HEK293 (cell line): Measurements from ENCODE around the gene SLC26A4.

Experiments
- TCF7L2 ChIP-seq: IDR thresholded peaks from 2 replicates; pipeline ENCODE4 v1.6.1; 2011; ENCODE audit warnings: low read depth, mild to moderate bottlenecking, inconsistent platforms, low read length, moderate library complexity, borderline replicate concordance
- ZBTB21 ChIP-seq: fragments of 450-650 bp; formaldehyde crosslinking; IDR thresholded peaks from 2 replicates; pipeline ENCODE4 v1.5.1; 2017; ENCODE audit warnings: missing biosample characterization, missing genetic modification characterization
- ZBTB26 ChIP-seq: fragments of 450-650 bp; formaldehyde crosslinking; optimal IDR thresholded peaks from 2 replicates; pipeline ENCODE3; 2016; ENCODE audit warnings: missing biosample characterization, mild to moderate bottlenecking, missing genetic modification characterization
- ZNF114 ChIP-seq: fragments of 450-650 bp; formaldehyde crosslinking; IDR thresholded peaks from 2 replicates; pipeline ENCODE4 v1.5.0; 2017; ENCODE audit warnings: missing biosample characterization, missing genetic modification characterization
- ZNF274 ChIP-seq, 2 experiments: fragments of 200-500 bp in 1 of 2; fragments of 450-650 bp in 1 of 2; sonication (Bioruptor generic) in 1 of 2; formaldehyde crosslinking in 1 of 2; IDR thresholded peaks; 2 replicates each; pipeline versions ENCODE4 v1.5.1 to v1.6.1; 2014 to 2016; ENCODE audit warnings: borderline replicate concordance in 1 of 2, inconsistent platforms in 1 of 2, low read length in 1 of 2, missing biosample characterization in 1 of 2, missing genetic modification characterization in 1 of 2
- ZNF366 ChIP-seq: fragments of 450-650 bp; formaldehyde crosslinking; conservative IDR thresholded peaks from 2 replicates; pipeline ENCODE4 v1.5.1; 2016; ENCODE audit warnings: missing biosample characterization, missing genetic modification characterization
- ZNF776 ChIP-seq: fragments of 450-650 bp; formaldehyde crosslinking; IDR thresholded peaks from 2 replicates; pipeline ENCODE4 v1.5.0; 2017; ENCODE audit warnings: missing biosample characterization, missing genetic modification characterization, borderline replicate concordance
- TF ChIP-seq, protein P1 (sequence below): fragments of 450-650 bp; formaldehyde crosslinking; IDR thresholded peaks from 2 replicates; pipeline ENCODE4 v1.5.1; 2016; ENCODE audit warnings: missing biosample characterization, missing genetic modification characterization
- TF ChIP-seq, protein P2 (sequence below): fragments of 450-650 bp; formaldehyde crosslinking; IDR thresholded peaks from 2 replicates; pipeline ENCODE4 v1.5.1; 2017; ENCODE audit warnings: missing biosample characterization, missing genetic modification characterization
- TF ChIP-seq, protein P3 (sequence below): fragments of 450-650 bp; formaldehyde crosslinking; IDR thresholded peaks from 2 replicates; pipeline ENCODE4 v1.5.1; 2016; ENCODE audit warnings: missing biosample characterization, missing genetic modification characterization

DNA sequence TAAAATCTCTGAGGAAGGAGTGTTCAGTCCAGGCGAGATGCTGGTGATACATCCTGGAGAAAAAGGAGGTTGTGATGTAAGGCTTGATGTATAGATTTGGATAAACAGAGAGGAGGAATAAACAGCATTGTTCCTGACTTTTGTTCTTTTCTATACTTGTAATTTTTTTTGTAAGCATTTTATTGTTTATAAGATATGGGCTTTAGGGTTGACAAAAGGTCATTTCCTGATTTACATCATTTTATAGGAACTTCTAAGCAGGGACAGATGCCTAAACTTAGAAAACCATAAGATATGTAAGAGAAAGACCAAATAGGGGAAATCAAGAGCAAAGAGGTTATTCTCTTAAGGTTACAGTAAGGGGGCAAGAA lies 16.7 kb upstream of the SLC26A4 start:
- TF ChIP-seq, protein P1, sequence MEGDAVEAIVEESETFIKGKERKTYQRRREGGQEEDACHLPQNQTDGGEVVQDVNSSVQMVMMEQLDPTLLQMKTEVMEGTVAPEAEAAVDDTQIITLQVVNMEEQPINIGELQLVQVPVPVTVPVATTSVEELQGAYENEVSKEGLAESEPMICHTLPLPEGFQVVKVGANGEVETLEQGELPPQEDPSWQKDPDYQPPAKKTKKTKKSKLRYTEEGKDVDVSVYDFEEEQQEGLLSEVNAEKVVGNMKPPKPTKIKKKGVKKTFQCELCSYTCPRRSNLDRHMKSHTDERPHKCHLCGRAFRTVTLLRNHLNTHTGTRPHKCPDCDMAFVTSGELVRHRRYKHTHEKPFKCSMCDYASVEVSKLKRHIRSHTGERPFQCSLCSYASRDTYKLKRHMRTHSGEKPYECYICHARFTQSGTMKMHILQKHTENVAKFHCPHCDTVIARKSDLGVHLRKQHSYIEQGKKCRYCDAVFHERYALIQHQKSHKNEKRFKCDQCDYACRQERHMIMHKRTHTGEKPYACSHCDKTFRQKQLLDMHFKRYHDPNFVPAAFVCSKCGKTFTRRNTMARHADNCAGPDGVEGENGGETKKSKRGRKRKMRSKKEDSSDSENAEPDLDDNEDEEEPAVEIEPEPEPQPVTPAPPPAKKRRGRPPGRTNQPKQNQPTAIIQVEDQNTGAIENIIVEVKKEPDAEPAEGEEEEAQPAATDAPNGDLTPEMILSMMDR: no peak
- TF ChIP-seq ZNF776 (tag by site-specific recombination) (no peak), ZNF366 (no peak), ZBTB21 (tag by site-specific recombination) (no peak), TCF7L2 (no peak), ZNF114 (tag by site-specific recombination) (no peak), ZNF274 (IDR thresholded peaks at IDR 0.05; ENCODE audit: low read length) (no peak), ZNF274 (tag by site-specific recombination; IDR thresholded peaks at IDR 0.05; ENCODE audit: borderline replicate concordance) (no peak), ZBTB26 (tag by site-specific recombination) (no peak)
- TF ChIP-seq, protein P2, sequence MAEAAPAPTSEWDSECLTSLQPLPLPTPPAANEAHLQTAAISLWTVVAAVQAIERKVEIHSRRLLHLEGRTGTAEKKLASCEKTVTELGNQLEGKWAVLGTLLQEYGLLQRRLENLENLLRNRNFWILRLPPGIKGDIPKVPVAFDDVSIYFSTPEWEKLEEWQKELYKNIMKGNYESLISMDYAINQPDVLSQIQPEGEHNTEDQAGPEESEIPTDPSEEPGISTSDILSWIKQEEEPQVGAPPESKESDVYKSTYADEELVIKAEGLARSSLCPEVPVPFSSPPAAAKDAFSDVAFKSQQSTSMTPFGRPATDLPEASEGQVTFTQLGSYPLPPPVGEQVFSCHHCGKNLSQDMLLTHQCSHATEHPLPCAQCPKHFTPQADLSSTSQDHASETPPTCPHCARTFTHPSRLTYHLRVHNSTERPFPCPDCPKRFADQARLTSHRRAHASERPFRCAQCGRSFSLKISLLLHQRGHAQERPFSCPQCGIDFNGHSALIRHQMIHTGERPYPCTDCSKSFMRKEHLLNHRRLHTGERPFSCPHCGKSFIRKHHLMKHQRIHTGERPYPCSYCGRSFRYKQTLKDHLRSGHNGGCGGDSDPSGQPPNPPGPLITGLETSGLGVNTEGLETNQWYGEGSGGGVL (tag by site-specific recombination): no peak
- TF ChIP-seq, protein P3, sequence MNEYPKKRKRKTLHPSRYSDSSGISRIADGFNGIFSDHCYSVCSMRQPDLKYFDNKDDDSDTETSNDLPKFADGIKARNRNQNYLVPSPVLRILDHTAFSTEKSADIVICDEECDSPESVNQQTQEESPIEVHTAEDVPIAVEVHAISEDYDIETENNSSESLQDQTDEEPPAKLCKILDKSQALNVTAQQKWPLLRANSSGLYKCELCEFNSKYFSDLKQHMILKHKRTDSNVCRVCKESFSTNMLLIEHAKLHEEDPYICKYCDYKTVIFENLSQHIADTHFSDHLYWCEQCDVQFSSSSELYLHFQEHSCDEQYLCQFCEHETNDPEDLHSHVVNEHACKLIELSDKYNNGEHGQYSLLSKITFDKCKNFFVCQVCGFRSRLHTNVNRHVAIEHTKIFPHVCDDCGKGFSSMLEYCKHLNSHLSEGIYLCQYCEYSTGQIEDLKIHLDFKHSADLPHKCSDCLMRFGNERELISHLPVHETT: no peak
